Smooth muscle cell (in vitro differentiated cells): ENCODE data around the gene PSME3IP1. TPM values are rescaled to one million over a fixed set of nuclear protein-coding genes. Genes with fewer than 3 reads are reported as not detected.

Experiments
- DNase-seq: peaks from one replicate; lab custom pipeline; 2025; ENCODE audit not compliant: unreplicated experiment; lab: John Stamatoyannopoulos, UW
- H2AFZ ChIP-seq: fragments of 200-600 bp; sonication (generic); 2 replicates; pipeline ENCODE4 v1.6.0; 2016; ENCODE audit warnings: antibody characterized with exemption, low read depth, mild to moderate bottlenecking
- H3F3A ChIP-seq: fragments of 200-600 bp; sonication (generic); 2 replicates; pipeline ENCODE4 v1.6.0; 2017; ENCODE audit warnings: antibody characterized with exemption, low read depth
- H3K27ac ChIP-seq: fragments of 200-600 bp; sonication (generic); 2 replicates; pipeline ENCODE4 v1.5.1; 2016; ENCODE audit warnings: low read depth, mild to moderate bottlenecking
- H3K27me3 ChIP-seq: fragments of 200-600 bp; sonication (generic); 2 replicates; pipeline ENCODE4 v1.6.1; 2016; ENCODE audit warnings: low read depth, mild to moderate bottlenecking
- H3K36me3 ChIP-seq: fragments of 200-600 bp; sonication (generic); 2 replicates; pipeline ENCODE4 v1.5.1; 2016; ENCODE audit warnings: low read depth
- H3K4me1 ChIP-seq: fragments of 200-600 bp; sonication (generic); 2 replicates; pipeline ENCODE4 v1.5.1; 2016; ENCODE audit warnings: low read depth
- H3K4me2 ChIP-seq: fragments of 200-600 bp; sonication (generic); 2 replicates; pipeline ENCODE4 v1.6.0; 2016; ENCODE audit warnings: mild to moderate bottlenecking
- H3K4me3 ChIP-seq: fragments of 200-600 bp; sonication (generic); 2 replicates; pipeline ENCODE4 v1.5.1; 2016; ENCODE audit warnings: mild to moderate bottlenecking
- H3K79me2 ChIP-seq: fragments of 200-600 bp; sonication (generic); 2 replicates; pipeline ENCODE4 v1.6.0; 2016; ENCODE audit warnings: low read depth, mild to moderate bottlenecking
- H3K9ac ChIP-seq: fragments of 200-600 bp; sonication (generic); 2 replicates; pipeline ENCODE4 v1.6.0; 2016; ENCODE audit warnings: low read depth
- H3K9me3 ChIP-seq: fragments of 200-600 bp; sonication (generic); replicated peaks from 2 replicates; pipeline ENCODE4 v1.5.1; 2016; ENCODE audit warnings: low read depth
- H4K20me1 ChIP-seq: fragments of 200-600 bp; sonication (generic); 2 replicates; pipeline ENCODE4 v1.6.0; 2016; ENCODE audit warnings: low read depth
- CTCF ChIP-seq: fragments of 200-600 bp; sonication (generic); IDR thresholded peaks from 2 replicates; pipeline ENCODE4 v1.5.1; 2017; ENCODE audit warnings: borderline replicate concordance, mild to moderate bottlenecking, antibody characterized with exemption; ENCODE audit not compliant: insufficient read depth, poor library complexity, severe bottlenecking
- WGBS: methylation state at CpG from one replicate; pipeline ENCODE4 v1.1.7; 2016; ENCODE audit warnings: low lambda C conversion rate; 5-methylcytosine and 5-hydroxymethylcytosine counted together
- polyA plus RNA-seq: library from polyadenylated mRNA; unstranded; fragments of >200 nt; fragmentation: Nextera tagmentation; extraction: Ambion mirVana; gene quantifications from 2 replicates; pipeline ENCODE4 v1.2.1, GENCODE V29; 2016
- total RNA-seq: library from RNA; depleted of rRNA; stranded (reverse); fragments of >200 nt; gene quantifications from 2 replicates; pipeline ENCODE4 v1.2.3, GENCODE V29; 2014

The PSME3IP1 gene
- total and polyA plus RNA-seq, 2 experiments from 2014 or later: 58.1 to 104 TPM

GRCh38 chr16:57144027-57144426 lies 41.8 kb downstream of the PSME3IP1 start:
- no peak overlapping the region for H3K9ac ChIP-seq

GRCh38 chr16:57143149-57143921 lies 42.5 kb downstream of the PSME3IP1 start:
- Histone ChIP-seq H3K9ac (no peak overlapping the region), H3K9me3 (no peaks in the 10 kb centered on the region), H3K4me3 (no peak overlapping the region), H4K20me1 (no peaks in the 10 kb centered on the region), H2AFZ (no peak overlapping the region), H3K79me2 (no peaks in the 10 kb centered on the region), H3F3A (no peaks in the 10 kb centered on the region), H3K4me2 (no peak overlapping the region), H3K27me3 (no peaks in the 10 kb centered on the region), H3K36me3 (no peaks in the 10 kb centered on the region), H3K27ac (no peak overlapping the region), H3K4me1 (peaks cover 7% of the 10 kb centered on the region)
- DNase-seq: no peak
- TF ChIP-seq CTCF: no peak
- WGBS: 90% methylated on average over 14 of the region's 14 CpGs

More at GRCh38 chr16:57144027-57144426, 41.8 kb downstream of the PSME3IP1 start:
- H3K4me3 ChIP-seq: no peak overlapping the region
- TF ChIP-seq CTCF: no peak
- H2AFZ ChIP-seq: no peak overlapping the region
- H3K27ac ChIP-seq: no peak overlapping the region
- DNase-seq: no peak
- H3K36me3 ChIP-seq: no peaks in the 10 kb centered on the region
- H3K4me1 ChIP-seq: peaks cover 7% of the 10 kb centered on the region
- H3K79me2 ChIP-seq: no peaks in the 10 kb centered on the region
- 94% methylated on average over 2 of the region's 2 CpGs for WGBS
- no peaks in the 10 kb centered on the region for H4K20me1 ChIP-seq
- H3F3A ChIP-seq: no peaks in the 10 kb centered on the region
- no peaks in the 10 kb centered on the region for H3K27me3 ChIP-seq
- no peaks in the 10 kb centered on the region for H3K9me3 ChIP-seq
- no peak overlapping the region for H3K4me2 ChIP-seq

DNA sequence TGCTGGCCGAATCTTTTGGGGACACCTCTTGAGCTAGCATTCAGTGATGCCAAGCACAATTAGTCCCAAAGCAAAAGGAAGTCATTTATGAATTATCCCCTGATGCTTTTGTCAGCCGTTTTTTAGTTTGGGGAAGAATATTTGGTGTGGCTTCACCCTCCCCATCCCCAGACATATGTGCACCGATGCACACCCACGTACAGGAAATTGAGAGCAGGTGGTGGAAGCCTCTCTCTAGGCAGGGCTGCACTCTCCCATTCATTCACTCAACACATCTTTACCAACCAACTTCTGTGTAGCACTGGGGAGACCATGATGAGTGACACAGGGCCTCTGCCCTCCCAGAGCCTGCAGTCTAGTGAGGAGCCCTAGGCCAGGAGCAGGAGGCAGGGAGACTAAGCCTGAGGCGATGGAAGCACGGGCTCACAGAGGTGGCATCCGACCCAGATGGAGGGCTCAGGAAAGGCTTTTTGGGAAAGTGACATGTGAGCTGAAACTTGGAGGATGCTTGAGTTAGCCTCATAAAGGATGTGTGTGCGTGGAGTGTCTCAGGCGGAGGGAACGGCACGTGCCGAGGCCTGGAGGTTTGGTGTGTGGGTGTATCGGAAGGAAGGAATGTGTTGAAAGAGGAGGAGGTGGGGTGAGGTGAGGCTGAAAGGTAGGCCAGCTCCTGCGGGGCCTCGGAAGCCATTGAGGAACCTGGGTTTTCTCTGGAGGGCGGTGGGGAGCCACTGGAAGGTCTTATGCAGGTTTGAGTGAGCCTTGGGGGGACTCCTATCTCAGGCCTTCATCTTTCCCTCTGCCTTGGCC lies 43.8 kb downstream of the PSME3IP1 start:
- no peak overlapping the region for H3K9ac ChIP-seq
- H3K4me3 ChIP-seq: no peak overlapping the region
- no peak for TF ChIP-seq CTCF
- DNase-seq: no peak
- no peak overlapping the region for H3K4me2 ChIP-seq
- H3K79me2 ChIP-seq: no peaks in the 10 kb centered on the region
- no peaks in the 10 kb centered on the region for H3K36me3 ChIP-seq
- no peak overlapping the region for H2AFZ ChIP-seq
- no peaks in the 10 kb centered on the region for H4K20me1 ChIP-seq
- H3K27ac ChIP-seq: no peak overlapping the region
- H3K27me3 ChIP-seq: no peaks in the 10 kb centered on the region
- no peaks in the 10 kb centered on the region for H3K4me1 ChIP-seq
- WGBS: 88% methylated on average over 16 of the region's 16 CpGs
- H3F3A ChIP-seq: no peaks in the 10 kb centered on the region
- no peaks in the 10 kb centered on the region for H3K9me3 ChIP-seq
